Measurements from ENCODE around the gene LDLRAD4.

LDLRAD4 gene

GRCh38 chr18:13573750-13574149 lies 355.2 kb downstream of the LDLRAD4 start:
- in situ Hi-C loops (cut with MboI; ENCODE audit: low sequenced_read_pairs): no loop called here

- in situ Hi-C loops (cut with MboI; ENCODE audit: low sequenced_read_pairs): no loop called here
Observed at GRCh38 chr18:13574355-13574754, 355.8 kb downstream of the LDLRAD4 start.

- in situ Hi-C loops (cut with MboI; ENCODE audit: low sequenced_read_pairs): no loop called here
Observed at GRCh38 chr18:13574761-13575160, 356.2 kb downstream of the LDLRAD4 start.

- in situ Hi-C loops (cut with MboI; ENCODE audit: low sequenced_read_pairs): no loop called here
Observed at GRCh38 chr18:13576598-13576997, 358.0 kb downstream of the LDLRAD4 start.

GRCh38 chr18:13577091-13577697 lies 358.6 kb downstream of the LDLRAD4 start:
- in situ Hi-C loops (cut with MboI; ENCODE audit: low sequenced_read_pairs): no loop called here

GRCh38 chr18:13577781-13578180 lies 359.2 kb downstream of the LDLRAD4 start:
- in situ Hi-C loops (cut with MboI; ENCODE audit: low sequenced_read_pairs): no loop called here

- in situ Hi-C loops (cut with MboI; ENCODE audit: low sequenced_read_pairs): no loop called here
Observed at GRCh38 chr18:13578400-13578799, 359.8 kb downstream of the LDLRAD4 start.

GRCh38 chr18:13579874-13580273 lies 361.3 kb downstream of the LDLRAD4 start:
- in situ Hi-C loops (cut with MboI; ENCODE audit: low sequenced_read_pairs): no loop called here

- in situ Hi-C loops (cut with MboI; ENCODE audit: low sequenced_read_pairs): no loop called here
Observed at GRCh38 chr18:13580351-13580750, 361.8 kb downstream of the LDLRAD4 start.

- in situ Hi-C loops (cut with MboI; ENCODE audit: low sequenced_read_pairs): no loop called here
Observed at GRCh38 chr18:13580991-13581390, 362.4 kb downstream of the LDLRAD4 start.

- in situ Hi-C loops (cut with MboI; ENCODE audit: low sequenced_read_pairs): no loop called here
Observed at GRCh38 chr18:13581496-13582177, 363.1 kb downstream of the LDLRAD4 start.

- in situ Hi-C loops (cut with MboI; ENCODE audit: low sequenced_read_pairs): no loop called here
Observed at GRCh38 chr18:13582178-13582670, 363.7 kb downstream of the LDLRAD4 start.

GRCh38 chr18:13583576-13584550 lies 365.3 kb downstream of the LDLRAD4 start:
- in situ Hi-C loops (cut with MboI; ENCODE audit: low sequenced_read_pairs): no loop called here

- in situ Hi-C loops (cut with MboI; ENCODE audit: low sequenced_read_pairs): no loop called here
Observed at GRCh38 chr18:13584825-13585224, 366.3 kb downstream of the LDLRAD4 start.

- in situ Hi-C loops (cut with MboI; ENCODE audit: low sequenced_read_pairs): no loop called here
Observed at GRCh38 chr18:13585379-13586153, 367.0 kb downstream of the LDLRAD4 start.

- in situ Hi-C loops (cut with MboI; ENCODE audit: low sequenced_read_pairs): no loop called here
Observed at GRCh38 chr18:13587001-13587400, 368.4 kb downstream of the LDLRAD4 start.

- in situ Hi-C loops (cut with MboI; ENCODE audit: low sequenced_read_pairs): no loop called here
Observed at GRCh38 chr18:13587477-13587876, 368.9 kb downstream of the LDLRAD4 start.

- in situ Hi-C loops (cut with MboI; ENCODE audit: low sequenced_read_pairs): no loop called here
Observed at GRCh38 chr18:13587937-13588336, 369.4 kb downstream of the LDLRAD4 start.

GRCh38 chr18:13589316-13589715 lies 370.8 kb downstream of the LDLRAD4 start:
- in situ Hi-C loops (cut with MboI; ENCODE audit: low sequenced_read_pairs): no loop called here

- in situ Hi-C loops (cut with MboI; ENCODE audit: low sequenced_read_pairs): no loop called here
Observed at GRCh38 chr18:13589943-13590342, 371.4 kb downstream of the LDLRAD4 start.

- in situ Hi-C loops (cut with MboI; ENCODE audit: low sequenced_read_pairs): no loop called here
Observed at GRCh38 chr18:13592246-13592645, 373.7 kb downstream of the LDLRAD4 start.

Measured in HL-60/S4 treated with phorbol 12-myristate 13-acetate at 8.2 ng/mL for 4 days and 3 days (cell line).